ENCODE measurements around the gene DNAAF6.

The DNAAF6 gene

DNA sequence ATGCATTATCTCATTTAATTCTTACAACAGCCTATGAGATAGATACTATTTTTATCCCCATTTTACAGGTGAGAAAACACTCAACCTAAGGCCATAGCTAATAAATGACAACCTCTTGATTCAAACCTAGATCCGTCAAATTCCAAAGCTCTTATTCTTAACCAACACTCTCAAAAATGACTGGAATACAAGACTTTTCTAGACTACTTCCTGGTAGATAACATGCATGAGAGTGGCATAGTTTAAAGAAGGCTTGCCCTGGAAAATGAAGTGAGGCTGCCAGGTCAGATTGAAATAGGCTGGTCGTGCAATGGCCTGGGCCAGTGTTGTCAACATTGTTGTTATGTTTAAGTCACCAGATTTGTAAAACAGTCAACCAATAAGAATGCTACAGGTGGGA, 86.6 kb downstream of the DNAAF6 start:
- no peak for DNase-seq (ENCODE audit: low read depth)

Measured in stimulated activated CD8-positive, alpha-beta memory T cell treated with anti-CD3 and anti-CD28 coated beads, Interleukin-4, amount 100 ng/mL, for 24 hours (primary cell).